H9 (cell line): ENCODE measurements around the gene ZNF212. TPM values are rescaled to one million over a fixed set of nuclear protein-coding genes. Genes with fewer than 3 reads are reported as not detected.

ENCODE experiments used
- DNase-seq: peaks from one replicate; pipeline ENCODE4 v3.0.0-alpha.2; 2017
- H2AFZ ChIP-seq: one replicate; pipeline ENCODE4 v1.6.1; 2013; ENCODE audit warnings: mild to moderate bottlenecking, low read length, control low read depth, moderate library complexity
- H2AK5ac ChIP-seq: 2 replicates; pipeline ENCODE4 v1.6.1; 2013; ENCODE audit warnings: low read length, control low read depth, mixed read lengths; ENCODE audit not compliant: insufficient read length
- H2BK120ac ChIP-seq: one replicate; pipeline ENCODE4 v1.6.1; 2013; ENCODE audit warnings: low read depth, mild to moderate bottlenecking, low read length, control low read depth, inconsistent platforms; ENCODE audit not compliant: poor library complexity, severe bottlenecking
- H2BK12ac ChIP-seq: 2 replicates; pipeline ENCODE4 v1.6.1; 2013; ENCODE audit warnings: low read length, control low read depth, mixed read lengths, low read depth; ENCODE audit not compliant: insufficient read length
- H2BK15ac ChIP-seq: 2 replicates; pipeline ENCODE4 v1.6.1; 2013; ENCODE audit warnings: low read depth, low read length, control low read depth
- H2BK20ac ChIP-seq: one replicate; pipeline ENCODE4 v1.6.1; 2013; ENCODE audit warnings: low read depth, mild to moderate bottlenecking, low read length, control low read depth, inconsistent platforms; ENCODE audit not compliant: poor library complexity, severe bottlenecking
- H2BK5ac ChIP-seq: 2 replicates; pipeline ENCODE4 v1.6.1; 2013; ENCODE audit warnings: low read length, control low read depth, mixed read lengths; ENCODE audit not compliant: insufficient read length
- H3K14ac ChIP-seq: 2 replicates; pipeline ENCODE4 v1.6.1; 2013; ENCODE audit warnings: low read length, control low read depth; ENCODE audit not compliant: insufficient read depth
- H3K18ac ChIP-seq: 2 replicates; pipeline ENCODE4 v1.6.1; 2013; ENCODE audit warnings: low read depth, mild to moderate bottlenecking, mixed read lengths, low read length, control low read depth; ENCODE audit not compliant: insufficient read length
- H3K23ac ChIP-seq: 2 replicates; pipeline ENCODE4 v1.6.1; 2013; ENCODE audit warnings: low read length, control low read depth, mixed read lengths, low read depth; ENCODE audit not compliant: insufficient read length
- H3K23me2 ChIP-seq: 2 replicates; pipeline ENCODE4 v1.6.1; 2013; ENCODE audit warnings: low read depth, mild to moderate bottlenecking, mixed read lengths, low read length, control low read depth; ENCODE audit not compliant: insufficient read length, poor library complexity, severe bottlenecking
- H3K27ac ChIP-seq: 2 replicates; pipeline ENCODE4 v1.5.1; 2013; ENCODE audit warnings: low read length, control low read depth, mixed read lengths, low read depth; ENCODE audit not compliant: insufficient read length
- H3K27me3 ChIP-seq: 2 replicates; pipeline ENCODE4 v1.6.1; 2013; ENCODE audit warnings: low read length, control low read depth, inconsistent platforms; ENCODE audit not compliant: insufficient read depth
- H3K4ac ChIP-seq: 2 replicates; pipeline ENCODE4 v1.6.1; 2013; ENCODE audit warnings: low read depth, mild to moderate bottlenecking, control low read depth, inconsistent platforms, low read length, moderate library complexity
- H3K4me1 ChIP-seq: 2 replicates; pipeline ENCODE4 v1.6.1; 2013; ENCODE audit warnings: low read length, control low read depth, inconsistent platforms; ENCODE audit not compliant: insufficient read depth
- H3K4me2 ChIP-seq: 2 replicates; pipeline ENCODE4 v1.6.1; 2013; ENCODE audit warnings: low read length, control low read depth, mixed read lengths; ENCODE audit not compliant: insufficient read length, insufficient read depth
- H3K56ac ChIP-seq: 2 replicates; pipeline ENCODE4 v1.6.1; 2013; ENCODE audit warnings: low read depth, mild to moderate bottlenecking, mixed read lengths, low read length, control low read depth; ENCODE audit not compliant: insufficient read length
- H3K79me1 ChIP-seq: 2 replicates; pipeline ENCODE4 v1.6.1; 2013; ENCODE audit warnings: low read depth, mild to moderate bottlenecking, moderate library complexity, low read length, control low read depth, inconsistent platforms; ENCODE audit not compliant: insufficient read depth, poor library complexity, severe bottlenecking
- H3K79me2 ChIP-seq: 2 replicates; pipeline ENCODE4 v1.6.1; 2013; ENCODE audit warnings: low read length, control low read depth, inconsistent platforms; ENCODE audit not compliant: insufficient read depth
- H3K9ac ChIP-seq: 2 replicates; pipeline ENCODE4 v1.6.1; 2013; ENCODE audit warnings: low read length, control low read depth, mixed read lengths; ENCODE audit not compliant: insufficient read length; ENCODE audit errors: extremely low read depth
- H3K9me3 ChIP-seq: one replicate; pipeline ENCODE4 v1.6.1; 2013; ENCODE audit warnings: low read depth, low read length, inconsistent platforms; ENCODE audit not compliant: control insufficient read depth
- H3T11ph ChIP-seq: one replicate; pipeline ENCODE4 v1.6.1; 2013; ENCODE audit warnings: mild to moderate bottlenecking, low read length, control low read depth, inconsistent platforms
- H4K20me1 ChIP-seq: one replicate; pipeline ENCODE4 v1.6.1; 2013; ENCODE audit not compliant: control insufficient read depth, insufficient read length, insufficient read depth
- H4K5ac ChIP-seq: 2 replicates; pipeline ENCODE4 v1.6.1; 2013; ENCODE audit warnings: low read depth, mild to moderate bottlenecking, mixed read lengths, low read length, control low read depth; ENCODE audit not compliant: insufficient read length
- H4K8ac ChIP-seq: replicated peaks from 2 replicates; pipeline ENCODE4 v1.6.1; 2013; ENCODE audit warnings: low read length, control low read depth, mixed read lengths, low read depth; ENCODE audit not compliant: insufficient read length
- H4K91ac ChIP-seq: 2 replicates; pipeline ENCODE4 v1.6.1; 2013; ENCODE audit warnings: low read depth, mild to moderate bottlenecking, moderate library complexity, mixed read lengths, low read length, control low read depth; ENCODE audit not compliant: insufficient read length
- H3K27ac Mint-ChIP-seq, 3 experiments: 2 replicates in 2 of 3; 3 replicates in 1 of 3; pipeline ENCODE4 v1.8.0; 2020 to 2021; ENCODE audit warnings: mixed read lengths in 3 of 3, mild to moderate bottlenecking in 1 of 3, moderate library complexity in 1 of 3
- H3K27me3 Mint-ChIP-seq: 2 replicates; pipeline ENCODE4 v1.8.0; 2021; ENCODE audit warnings: low read depth, mild to moderate bottlenecking, moderate library complexity, mixed read lengths
- H3K36me3 Mint-ChIP-seq, 3 experiments: 2 replicates in 2 of 3; 3 replicates in 1 of 3; pipeline ENCODE4 v1.8.0; 2020 to 2021; ENCODE audit warnings: low read depth in 3 of 3, mixed read lengths in 3 of 3; ENCODE audit not compliant: insufficient read depth in 1 of 3
- H3K4me1 Mint-ChIP-seq, 2 experiments: 2 replicates each; pipeline ENCODE4 v1.8.0; 2020; ENCODE audit warnings: mixed read lengths in 2 of 2
- H3K4me3 Mint-ChIP-seq, 2 experiments: 2 replicates in 1 of 2; 3 replicates in 1 of 2; pipeline ENCODE4 v1.8.0; 2020 to 2021; ENCODE audit warnings: mild to moderate bottlenecking in 2 of 2, mixed read lengths in 2 of 2, moderate library complexity in 1 of 2
- H3K9me3 Mint-ChIP-seq, 2 experiments: 2 replicates in 1 of 2; 3 replicates in 1 of 2; pipeline ENCODE4 v1.8.0; 2020; ENCODE audit warnings: mild to moderate bottlenecking in 2 of 2, mixed read lengths in 2 of 2, moderate library complexity in 1 of 2
- CTCF ChIP-seq: fragments of 200-600 bp; sonication (generic); conservative IDR thresholded peaks from 3 replicates; pipeline ENCODE4 v1.8.0; 2021; ENCODE audit warnings: antibody characterized with exemption, mild to moderate bottlenecking
- WGBS: extraction: QIAGEN DNeasy Blood & Tissue Kit; methylation state at CpG from one replicate; pipeline ENCODE4 v1.1.7; 2013; ENCODE audit warnings: missing lambda C conversion rate, low lambda C conversion rate, mixed read lengths; ENCODE audit not compliant: insufficient read length; ENCODE audit errors: extremely low coverage; 5-methylcytosine and 5-hydroxymethylcytosine counted together
- total RNA-seq: library from RNA; stranded (reverse); gene quantifications from 2 replicates; pipeline ENCODE4 v1.2.1, GENCODE V29; 2021

The ZNF212 gene
- total RNA-seq, 1 experiment from 2014 or later = 21.1 TPM

GRCh38 chr7:149202831-149203231 is 36.6 kb upstream of the ZNF212 start:
- H3K4me2 ChIP-seq = no peak overlapping the region
- H3K23me2 ChIP-seq = no peaks in the 10 kb centered on the region
- Mint-ChIP-seq H3K4me1 (peaks cover 17 to 18% of the 10 kb centered on the region in 2 experiments), H3K9me3 (no peaks in the 10 kb centered on the region; a peak in 1 of 5 replicates), H3K27ac (no peak overlapping the region; a peak in 1 of 7 replicates), H3K27me3 (no peaks in the 10 kb centered on the region), H3K4me3 (no peak overlapping the region), H3K36me3 (peaks cover 72 to 92% (median 86%) of the 10 kb centered on the region in 3 experiments)
- H3K9ac ChIP-seq = no peak overlapping the region
- H2BK120ac ChIP-seq = no peak overlapping the region
- H3K79me1 ChIP-seq = peaks cover 6% of the 10 kb centered on the region
- no peak overlapping the region for H2BK5ac ChIP-seq
- no peaks in the 10 kb centered on the region for H3K27me3 ChIP-seq
- no peak overlapping the region for H2BK20ac ChIP-seq
- H2AFZ ChIP-seq = no peak overlapping the region
- no peak overlapping the region for H3K56ac ChIP-seq
- no peak overlapping the region for H3K23ac ChIP-seq
- H4K91ac ChIP-seq = no peak overlapping the region
- TF ChIP-seq CTCF = no peak
- H4K8ac ChIP-seq = no peak overlapping the region
- no peak overlapping the region for H3K14ac ChIP-seq
- H3K4ac ChIP-seq = no peak overlapping the region
- H3K27ac ChIP-seq = no peak overlapping the region
- no peak overlapping the region for H4K5ac ChIP-seq
- H2BK12ac ChIP-seq = no peak overlapping the region
- peaks cover 3% of the 10 kb centered on the region for H4K20me1 ChIP-seq
- no peak overlapping the region for H2AK5ac ChIP-seq
- H3T11ph ChIP-seq = no peak overlapping the region
- no peak overlapping the region for H3K18ac ChIP-seq
- H3K4me1 ChIP-seq = peaks cover 5% of the 10 kb centered on the region; the same call in 1 of the 2 replicates
- WGBS = no CpG with 5 or more reads among the region's 6 CpGs
- no peak overlapping the region for H2BK15ac ChIP-seq
- H3K9me3 ChIP-seq = no peaks in the 10 kb centered on the region
- no peak for DNase-seq
- no peaks in the 10 kb centered on the region for H3K79me2 ChIP-seq
